HG03354 (cell line): ENCODE data around the gene ATAD3C.
"Not testable (repeated sequence)": the region's sequence is repeated elsewhere in the genome, so short reads cannot be mapped to it uniquely, and the experiment has no call there.

Experiments used
- ATAC-seq: cut with Tn5 transposase; IDR thresholded peaks from one replicate; pipeline ENCODE4 v1.9.1; 2021; ENCODE audit warnings: mild to moderate bottlenecking; ENCODE audit not compliant: unreplicated experiment, poor library complexity, severe bottlenecking

Gene ATAD3C

DNA sequence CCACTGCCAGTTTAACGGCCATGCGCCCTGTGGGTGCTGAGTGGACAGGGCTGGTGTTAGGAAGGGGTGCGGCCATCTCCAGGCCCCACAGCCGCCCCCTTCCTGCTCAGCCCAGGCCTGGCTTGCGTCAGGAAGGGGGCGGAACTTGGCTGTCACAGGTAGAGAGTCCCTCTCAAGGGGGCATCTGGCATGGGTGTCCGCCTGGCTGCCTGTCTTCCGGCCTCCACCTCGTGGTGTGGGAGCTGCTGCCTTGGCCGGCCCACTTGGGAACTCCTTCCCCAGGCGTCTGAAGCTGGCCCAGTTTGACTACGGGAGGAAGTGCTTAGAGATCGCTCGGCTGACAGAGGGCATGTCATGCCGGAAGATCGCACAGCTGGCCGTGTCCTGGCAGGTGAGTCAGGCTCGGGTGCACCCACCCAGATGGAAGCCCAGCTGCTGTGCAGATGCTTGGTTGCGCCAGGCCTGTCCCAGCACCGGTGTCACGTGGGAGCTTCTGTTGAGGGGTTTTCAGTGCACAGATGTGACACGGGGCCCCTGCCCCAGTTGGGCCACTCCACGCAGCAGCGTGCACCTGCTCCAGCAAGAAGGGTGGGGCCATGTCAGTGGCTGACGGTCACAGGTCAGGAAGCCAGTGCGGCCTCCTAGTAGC lies 13.0 kb downstream of the ATAD3C start:
- no peak for ATAC-seq

DNA sequence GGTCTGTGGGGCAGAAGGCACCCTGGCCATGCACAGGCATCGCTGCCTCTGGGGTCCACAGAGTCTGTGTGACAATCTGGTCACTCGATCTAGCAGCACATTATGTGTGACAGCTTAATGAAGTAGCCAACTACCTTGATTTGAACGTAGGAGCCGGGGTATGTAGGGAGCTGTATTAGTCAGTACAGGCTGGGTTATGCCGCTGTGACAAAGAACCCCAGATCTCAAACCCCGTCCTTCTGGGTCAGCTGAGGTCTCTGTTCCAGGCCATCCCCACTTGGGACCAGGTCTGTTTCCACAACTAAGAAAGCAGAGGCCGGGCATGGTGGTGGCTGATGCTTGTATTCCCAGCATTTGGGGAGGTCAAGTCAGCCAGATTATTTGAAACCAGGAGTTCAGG lies 13.8 kb downstream of the ATAD3C start:
- ATAC-seq = no peak

DNA sequence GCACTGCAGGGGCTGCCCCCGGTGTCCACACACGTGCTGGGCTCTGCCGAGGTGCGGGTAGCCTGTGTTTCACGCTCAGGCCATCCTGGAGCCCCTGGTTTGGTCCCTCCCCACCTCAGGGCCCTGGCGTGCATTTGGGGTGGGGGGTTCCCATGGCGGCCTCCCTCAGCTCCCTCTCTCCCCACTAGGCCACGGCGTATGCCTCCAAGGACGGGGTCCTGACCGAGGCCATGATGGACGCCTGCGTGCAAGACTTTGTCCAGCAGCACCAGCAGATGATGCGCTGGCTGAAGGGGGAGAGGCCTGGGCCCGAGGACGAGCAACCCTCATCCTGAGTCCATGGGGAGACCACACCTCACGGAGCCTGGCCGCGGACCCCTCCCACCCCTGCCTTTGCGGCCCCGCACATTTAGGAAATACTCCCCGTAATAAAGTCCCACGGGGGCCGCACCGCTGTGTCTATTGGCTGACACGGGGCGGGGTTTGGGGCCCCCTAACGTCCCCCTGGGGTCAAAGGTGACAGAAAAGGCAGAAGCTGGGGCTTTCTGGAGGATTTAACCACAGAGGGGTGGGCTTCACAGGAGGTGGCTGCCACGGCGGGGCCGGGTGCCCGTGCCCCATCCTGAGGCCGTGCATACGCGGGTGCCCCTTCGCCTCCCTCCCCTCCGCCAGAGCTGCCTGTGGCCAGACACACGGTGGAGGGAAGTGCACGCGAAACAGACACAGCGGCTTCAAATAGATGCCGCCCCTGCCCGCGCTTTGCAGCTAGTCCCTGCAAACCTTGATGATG lies 18.9 kb downstream of the ATAD3C start:
- ATAC-seq = not testable (repeated sequence)

DNA sequence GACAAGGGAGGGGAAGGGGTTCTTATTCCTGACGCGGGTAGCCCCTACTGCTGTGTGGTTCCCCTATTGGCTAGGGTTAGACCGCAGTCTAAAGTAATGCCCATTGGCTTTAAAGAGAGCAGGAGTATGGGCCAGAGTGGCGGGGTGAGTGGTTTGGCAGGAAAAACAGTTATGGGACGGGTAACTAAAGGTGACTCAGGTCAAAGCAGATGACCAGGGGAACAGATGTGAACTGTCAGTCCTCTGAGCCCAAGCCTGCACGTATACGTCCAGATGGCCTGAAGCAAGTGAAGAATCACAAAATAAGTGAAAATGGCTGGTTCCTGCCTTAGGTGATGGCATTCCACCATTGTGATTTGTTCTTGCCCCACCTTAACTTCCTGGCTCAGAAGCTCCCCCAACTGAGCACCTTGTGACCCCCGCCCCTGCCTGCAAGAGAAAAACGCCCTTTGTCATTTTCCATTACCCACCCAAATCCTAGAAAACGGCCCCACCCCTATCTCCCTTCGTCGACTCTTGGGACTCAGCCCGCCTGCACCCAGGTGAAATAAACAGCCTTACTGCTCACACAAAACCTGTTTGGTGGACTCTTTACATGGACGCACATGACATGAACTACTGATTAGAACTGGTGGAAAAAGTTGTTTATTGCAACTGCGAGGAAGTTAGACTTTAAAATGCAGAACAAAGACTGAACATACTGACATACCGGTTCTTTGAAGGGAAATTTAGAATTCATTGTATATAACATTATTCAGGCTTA lies 21.3 kb downstream of the ATAD3C start:
- ATAC-seq = peak; percentile 2

DNA sequence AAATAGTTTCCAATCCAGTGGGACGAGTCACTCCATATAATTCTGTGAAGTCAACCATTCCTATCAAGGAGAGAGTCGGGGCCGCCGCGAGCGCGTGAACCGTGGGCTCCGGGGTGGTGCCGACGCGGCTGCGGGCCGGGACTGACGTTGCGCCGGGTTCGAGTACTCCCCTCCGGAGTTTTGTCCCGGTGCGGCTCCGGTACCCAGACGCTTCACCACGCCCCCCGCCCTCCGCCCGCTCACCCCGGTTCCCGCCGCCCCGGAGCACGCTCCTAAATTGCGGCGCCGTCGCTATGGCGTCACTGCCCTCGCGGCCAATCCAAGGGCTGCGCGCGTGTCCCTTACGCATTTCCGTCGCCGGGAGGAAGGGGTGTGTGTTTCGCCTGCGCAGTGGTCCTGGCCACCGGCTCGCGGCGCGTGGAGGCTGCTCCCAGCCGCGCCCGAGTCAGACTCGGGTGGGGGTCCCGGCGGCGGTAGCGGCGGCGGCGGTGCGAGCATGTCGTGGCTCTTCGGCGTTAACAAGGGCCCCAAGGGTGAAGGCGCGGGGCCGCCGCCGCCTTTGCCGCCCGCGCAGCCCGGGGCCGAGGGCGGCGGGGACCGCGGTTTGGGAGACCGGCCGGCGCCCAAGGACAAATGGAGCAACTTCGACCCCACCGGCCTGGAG lies 22.0 kb downstream of the ATAD3C start, which contains the start of gene ATAD3B:
ATAD3B (plus strand) TSS at position 377 of the 664 bp plus-strand sequence; CDS start at position 497, 120 bp downstream.
- ATAC-seq = peak; percentile 91

DNA sequence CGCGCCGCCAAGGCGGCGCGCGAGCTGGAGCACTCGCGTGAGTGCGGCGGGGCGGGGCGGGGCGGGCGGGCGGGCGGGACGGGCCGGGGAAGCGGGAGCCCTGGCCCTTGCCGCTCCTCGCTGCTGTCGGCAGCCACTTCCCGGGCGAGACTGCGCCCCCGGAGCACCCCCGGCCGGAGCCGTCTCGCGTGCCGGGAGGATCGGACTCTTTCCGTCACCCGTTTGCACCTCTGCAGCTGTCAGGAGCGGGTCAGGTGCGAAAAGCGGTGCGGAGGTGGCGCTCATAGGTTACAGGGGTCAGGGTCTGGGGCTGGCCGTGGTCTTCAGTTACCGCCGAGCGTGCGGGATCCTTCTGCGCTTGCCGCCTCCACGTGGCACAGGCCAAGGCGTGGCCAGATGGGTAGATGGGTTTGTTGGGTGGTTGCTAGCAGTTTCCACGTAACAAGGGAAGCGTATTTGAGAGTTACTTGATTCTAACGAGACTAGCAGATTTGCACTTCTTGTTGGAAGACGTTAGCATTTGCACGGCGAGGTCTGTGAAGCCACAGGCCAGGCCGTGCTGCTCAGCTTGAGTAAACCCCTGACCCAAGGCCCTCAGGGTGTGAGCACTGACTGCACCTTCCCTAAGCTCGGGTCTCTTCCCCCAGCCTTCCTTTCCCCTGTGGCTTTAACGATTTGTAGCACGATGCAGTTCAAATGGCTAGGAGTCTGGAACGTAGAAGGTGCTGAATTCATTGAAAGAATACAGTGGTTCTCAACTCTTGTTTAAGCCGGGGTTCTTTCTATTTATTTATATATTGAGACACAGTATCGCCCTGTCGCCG lies 22.8 kb downstream of the ATAD3C start:
- peak; percentile 36 for ATAC-seq

DNA sequence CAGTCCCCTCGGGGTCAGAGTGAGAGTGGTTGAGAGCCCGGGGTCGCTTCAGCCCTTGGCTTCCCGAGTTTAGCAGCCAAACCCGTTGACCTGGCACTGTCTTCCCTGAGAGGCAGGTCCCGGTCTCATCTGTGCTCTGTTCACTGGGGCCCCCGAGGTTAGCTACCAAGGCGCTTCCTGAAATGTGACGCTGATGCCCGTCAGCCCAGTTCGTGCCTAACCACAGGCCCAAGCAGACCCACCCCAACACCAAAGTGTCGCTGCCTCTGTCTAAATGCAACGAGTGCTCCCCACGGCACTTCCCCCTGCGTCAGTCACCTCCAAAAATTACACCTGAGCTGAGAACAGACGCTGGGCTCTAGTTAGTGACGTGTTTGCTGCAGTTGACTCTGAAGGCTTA lies 26.5 kb downstream of the ATAD3C start:
- not testable (repeated sequence) for ATAC-seq

DNA sequence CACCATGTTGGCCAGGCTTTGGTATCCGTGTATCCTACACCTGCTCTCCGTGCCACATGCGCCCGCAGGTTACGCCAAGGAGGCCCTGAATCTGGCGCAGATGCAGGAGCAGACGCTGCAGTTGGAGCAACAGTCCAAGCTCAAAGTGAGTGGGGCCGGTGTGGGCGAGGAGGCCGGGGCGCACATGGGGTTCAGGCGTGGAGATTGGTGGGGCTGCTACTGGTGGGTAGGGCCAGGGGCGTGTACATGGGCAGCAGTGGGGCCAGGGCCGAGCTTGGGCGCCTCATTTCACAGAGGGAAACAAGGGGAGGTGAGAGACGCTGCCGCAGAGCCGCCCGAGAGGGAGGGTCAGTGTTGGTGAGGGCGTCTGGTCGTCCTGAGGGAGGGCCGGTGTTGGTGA lies 27.7 kb downstream of the ATAD3C start:
- no peak for ATAC-seq

DNA sequence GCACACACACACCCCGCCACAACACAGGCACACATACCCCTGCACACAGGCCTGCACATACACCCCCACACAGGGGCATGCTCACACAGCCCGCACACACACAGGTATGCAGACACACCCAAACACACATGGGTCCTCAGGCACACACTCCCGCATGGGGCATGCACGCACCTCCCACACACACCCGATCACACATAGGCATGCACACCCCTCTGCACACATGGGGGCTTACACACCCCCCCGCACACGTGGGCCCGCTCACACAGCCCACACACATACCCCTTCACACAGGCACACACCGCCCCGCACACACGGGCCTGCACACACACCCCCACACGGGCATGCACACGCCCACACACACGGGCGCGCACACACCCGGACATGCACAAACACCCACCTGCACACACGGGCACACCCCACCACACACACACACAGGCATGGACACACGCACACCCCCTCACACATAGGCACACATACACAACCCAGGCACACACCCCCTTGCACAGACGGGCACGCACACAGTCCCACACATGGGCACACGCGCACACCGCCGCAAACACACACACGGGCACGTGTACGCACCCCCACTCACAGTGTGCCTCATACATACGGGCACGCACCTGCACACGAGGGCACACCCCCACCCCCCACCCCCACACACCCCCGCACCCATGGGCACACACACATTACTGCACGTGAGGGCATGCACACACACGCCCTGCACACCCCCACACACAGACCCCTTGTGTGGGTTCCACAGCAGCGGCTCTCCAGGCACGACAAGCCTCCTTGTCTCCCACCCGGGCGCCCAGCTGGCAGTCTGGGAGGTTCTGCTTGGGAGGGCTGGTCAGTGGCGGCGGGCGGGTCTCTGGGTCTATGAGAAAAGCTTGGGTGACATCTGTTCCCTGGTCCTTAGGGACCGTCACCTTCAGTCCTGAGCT lies 30.3 kb downstream of the ATAD3C start:
- ATAC-seq = no peak

DNA sequence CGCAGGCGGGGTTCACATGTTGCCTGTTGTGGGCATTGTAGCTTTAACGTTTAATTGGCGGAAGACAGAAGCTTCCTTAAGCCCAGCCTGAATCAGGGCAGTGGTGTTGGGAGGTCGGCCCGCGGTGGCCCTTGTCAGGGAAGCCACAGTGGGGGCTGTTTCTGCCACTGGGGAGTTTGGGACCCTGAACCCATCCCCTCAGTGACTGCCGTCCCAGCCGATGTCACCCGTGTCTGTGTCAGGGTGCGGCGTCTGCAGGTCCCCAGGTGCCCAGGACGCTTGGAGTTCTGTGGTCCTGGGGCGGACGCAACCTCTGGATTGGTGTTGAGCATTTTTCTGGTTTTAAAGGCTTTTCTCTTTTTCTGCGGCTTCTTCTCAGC lies 31.0 kb downstream of the ATAD3C start:
- not testable (repeated sequence) for ATAC-seq

DNA sequence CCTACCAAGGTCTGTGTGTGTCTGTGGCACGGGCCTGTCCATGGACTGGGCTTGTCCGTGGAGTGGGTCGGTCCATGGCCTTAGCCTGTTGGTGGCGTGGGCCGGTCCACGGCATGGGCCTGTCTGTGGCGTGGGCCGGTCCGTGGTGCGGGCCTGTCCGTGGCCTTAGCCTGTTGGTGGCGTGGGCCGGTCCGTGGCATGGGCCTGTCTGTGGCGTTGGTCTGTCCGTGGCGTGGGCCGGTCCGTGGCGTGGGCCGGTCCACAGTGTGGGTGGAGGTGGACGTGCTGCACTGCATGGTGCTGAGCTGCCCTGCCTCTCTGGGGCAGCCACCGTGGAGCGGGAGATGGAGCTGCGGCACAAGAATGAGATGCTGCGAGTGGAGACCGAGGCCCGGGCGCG lies 32.3 kb downstream of the ATAD3C start:
- not testable (repeated sequence) for ATAC-seq

DNA sequence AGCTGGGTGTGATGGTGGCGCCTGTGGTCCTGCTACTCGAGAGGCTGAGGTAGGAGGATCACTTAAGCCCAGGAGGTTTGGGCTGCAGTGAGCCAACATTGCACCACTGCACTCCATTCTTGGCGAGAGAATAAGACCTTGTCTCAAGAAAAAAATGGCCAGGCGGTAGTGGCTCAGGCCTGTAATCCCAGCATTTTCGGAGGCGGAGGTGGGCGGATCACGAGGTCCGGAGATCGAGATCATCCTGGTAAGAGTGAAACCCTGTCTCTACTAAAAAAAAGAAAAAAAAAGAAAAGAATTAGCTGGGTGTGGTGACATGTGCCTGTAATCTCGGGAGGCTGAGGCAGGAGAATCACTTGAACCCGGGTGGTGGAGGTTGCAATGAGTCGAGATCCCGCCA lies 33.4 kb downstream of the ATAD3C start:
- no peak for ATAC-seq

DNA sequence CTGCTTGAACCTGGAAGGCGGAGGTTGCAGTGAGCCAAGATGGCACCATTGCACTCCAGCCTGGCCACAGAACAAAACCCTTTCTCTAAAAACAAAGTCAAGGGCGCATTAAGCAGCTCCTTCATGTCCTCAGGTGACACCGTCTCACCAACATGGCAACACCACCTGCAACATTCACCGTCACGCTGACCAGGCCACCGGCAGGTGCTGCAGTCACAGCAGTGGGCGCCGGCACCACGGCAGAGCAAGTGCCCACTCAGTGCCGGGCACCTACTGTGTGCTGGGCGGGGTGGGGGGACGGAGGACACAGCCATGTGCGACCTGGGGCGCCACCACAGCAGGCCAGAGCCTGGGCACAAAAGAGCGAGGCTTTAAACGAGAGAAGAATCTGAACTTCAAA lies 34.2 kb downstream of the ATAD3C start:
- no peak for ATAC-seq

DNA sequence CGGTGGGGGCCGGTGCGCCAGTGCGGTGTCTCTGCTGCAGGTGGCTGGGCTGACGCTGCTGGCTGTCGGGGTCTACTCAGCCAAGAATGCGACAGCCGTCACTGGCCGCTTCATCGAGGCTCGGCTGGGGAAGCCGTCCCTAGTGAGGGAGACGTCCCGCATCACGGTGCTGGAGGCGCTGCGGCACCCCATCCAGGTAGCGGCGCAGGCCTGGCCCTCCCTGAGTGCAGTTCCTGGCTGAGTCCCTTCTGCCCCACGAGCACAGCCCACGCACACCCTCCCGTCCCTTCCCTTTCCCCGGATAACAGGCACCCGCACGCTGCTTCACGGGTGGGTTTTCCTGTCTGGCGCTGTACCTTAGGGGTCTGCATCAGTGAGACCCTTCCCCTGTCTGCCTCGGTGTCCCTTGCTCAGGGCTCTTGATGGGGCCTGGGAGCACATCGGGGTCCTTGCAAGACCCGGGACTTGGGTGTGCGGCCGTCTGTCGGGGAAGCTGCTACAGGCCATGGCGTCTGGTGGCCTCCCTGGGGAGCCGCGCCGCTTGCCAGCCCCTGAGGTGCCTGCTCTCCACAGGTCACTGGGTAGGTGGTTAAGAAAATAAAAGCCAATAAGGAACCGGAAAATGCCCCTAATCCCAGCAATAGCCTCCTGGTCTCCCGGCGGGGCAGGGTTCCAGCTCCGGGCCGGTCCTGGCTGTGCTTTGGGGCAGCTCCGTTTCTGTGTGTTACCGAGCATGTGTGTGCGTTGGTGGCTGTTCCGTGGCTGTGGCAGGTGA lies 35.7 kb downstream of the ATAD3C start:
- ATAC-seq = not testable (repeated sequence)

DNA sequence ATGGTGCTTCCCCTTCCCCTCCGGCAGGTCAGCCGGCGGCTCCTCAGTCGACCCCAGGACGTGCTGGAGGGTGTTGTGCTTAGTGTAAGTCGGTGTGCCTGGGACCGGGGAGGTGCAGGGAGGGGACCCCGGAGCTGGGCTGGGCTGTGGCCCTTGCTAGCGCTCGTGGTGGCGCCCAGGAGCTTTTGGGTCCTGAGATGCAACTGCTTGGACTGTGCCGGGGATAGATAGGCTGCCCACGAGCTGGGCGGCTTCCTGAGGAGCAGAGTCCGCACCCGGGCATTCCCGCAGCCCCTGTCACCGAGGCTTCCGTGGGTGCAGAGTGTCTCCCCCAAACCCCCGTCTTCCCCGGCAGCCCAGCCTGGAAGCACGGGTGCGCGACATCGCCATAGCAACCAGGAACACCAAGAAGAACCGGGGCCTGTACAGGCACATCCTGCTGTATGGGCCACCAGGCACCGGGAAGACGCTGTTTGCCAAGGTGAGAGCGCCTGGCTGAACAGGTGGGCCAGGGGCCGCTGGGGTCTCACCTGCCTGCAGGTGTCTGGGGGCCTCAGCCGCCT lies 36.3 kb downstream of the ATAD3C start:
- not testable (repeated sequence) for ATAC-seq

DNA sequence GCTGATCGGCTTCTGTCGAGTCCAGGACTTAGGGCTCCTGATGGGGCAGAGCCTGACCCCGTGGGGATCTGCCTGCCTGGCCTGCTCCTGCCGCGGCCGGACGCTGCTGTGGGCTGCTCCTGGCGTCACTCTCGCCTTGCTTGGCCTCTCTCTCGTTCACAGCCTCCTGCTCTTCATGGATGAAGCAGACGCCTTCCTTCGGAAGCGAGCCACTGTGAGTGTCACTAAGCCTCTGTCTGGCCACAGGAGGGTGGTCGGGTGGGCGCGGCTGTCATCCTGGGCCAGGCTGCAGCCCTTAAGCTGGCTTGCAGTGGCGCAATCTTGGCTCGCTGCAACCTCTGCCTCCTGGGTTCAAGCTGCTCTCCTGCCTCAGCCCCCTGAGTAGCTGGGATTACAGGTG lies 38.2 kb downstream of the ATAD3C start:
- no peak for ATAC-seq

DNA sequence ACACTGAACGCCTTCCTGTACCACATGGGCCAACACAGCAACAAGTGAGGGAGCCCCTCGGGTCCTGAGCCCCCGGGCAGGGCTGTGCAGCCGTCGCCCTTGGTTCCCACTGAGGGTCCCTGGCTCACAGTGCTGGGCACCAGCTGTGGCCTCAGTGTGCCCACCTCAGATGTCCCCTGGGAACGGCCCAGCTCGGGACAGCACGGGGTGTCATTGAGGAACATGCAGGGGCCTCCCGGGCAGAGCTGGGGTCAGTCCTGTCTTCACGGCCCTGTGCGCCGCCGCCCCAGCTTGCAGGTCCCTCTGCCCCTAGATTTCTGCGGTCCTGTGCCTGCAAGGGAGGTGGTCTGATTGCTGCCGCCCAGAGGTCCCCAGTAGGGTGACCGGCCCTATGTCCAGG lies 39.7 kb downstream of the ATAD3C start:
- no peak for ATAC-seq
